G401 (cell line): ENCODE measurements around the gene CADPS2. TPM values are rescaled to one million over a fixed set of nuclear protein-coding genes. Genes with fewer than 3 reads are reported as not detected.
A peak's percentile ranks its signal among the peaks of the same experiment; 100 is the strongest.

Source experiments
- DNase-seq: peaks from one replicate; pipeline ENCODE4 v3.0.0-alpha.2; 2015; ENCODE audit warnings: low spot score
- in situ Hi-C: cut with HindIII; loops from 2 replicates; pipeline ENCODE4 v1.10.0; 2016; ENCODE audit warnings: low sequenced_read_pairs, mixed read lengths
- total RNA-seq: library from RNA; depleted of rRNA; stranded (reverse); fragments of >200 nt; shearing (Covaris generic); gene quantifications from 2 replicates; pipeline ENCODE4 v1.2.3, GENCODE V29; 2014

The CADPS2 gene
- total RNA-seq, 1 experiment from 2014 or later: 0.31 TPM

DNA sequence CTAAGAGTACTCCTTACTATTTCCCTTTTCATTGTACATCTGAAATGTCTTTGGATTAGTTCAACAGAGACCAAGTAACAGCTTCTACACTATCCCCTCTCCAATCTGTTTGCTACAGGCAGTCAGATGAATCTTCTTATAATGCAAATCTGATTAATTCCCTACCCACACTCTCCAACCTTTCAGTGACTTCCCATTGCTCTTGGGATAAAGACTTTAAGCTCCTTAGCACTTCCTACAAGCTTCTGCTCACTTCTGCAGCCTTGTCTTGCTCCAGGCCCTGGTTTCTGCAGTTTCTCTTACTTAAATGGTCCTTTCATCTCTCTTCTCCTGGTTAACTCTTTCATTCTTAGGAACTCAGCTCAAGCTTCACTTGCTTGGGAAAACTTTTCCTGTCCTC lies 516.5 kb downstream of the CADPS2 start:
- in situ Hi-C loops: no loop called here
- DNase-seq: no peak

GRCh38 chr7:122364761-122365280 lies 521.4 kb downstream of the CADPS2 start:
- DNase-seq: peak; percentile 66
- in situ Hi-C loops: no loop called here

DNA sequence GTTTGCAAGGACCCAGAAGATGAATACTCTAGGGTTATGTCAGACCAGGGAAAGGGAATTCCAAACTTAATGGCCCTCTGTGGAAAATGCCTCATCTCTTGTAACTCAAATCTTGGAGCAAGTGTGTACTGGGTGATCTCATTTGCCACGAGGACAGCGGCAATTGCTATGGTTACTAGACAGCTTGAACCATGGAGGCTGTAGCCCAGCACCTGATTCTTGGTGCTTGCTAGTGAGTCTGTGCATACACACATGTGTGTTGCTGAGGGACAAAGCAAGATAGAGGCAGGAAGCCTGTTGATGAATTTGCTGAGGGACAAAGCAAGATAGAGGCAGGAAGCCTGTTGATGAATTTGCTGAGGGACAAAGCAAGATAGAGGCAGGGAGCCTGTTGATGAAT lies 523.1 kb downstream of the CADPS2 start:
- in situ Hi-C loops: no loop called here
- DNase-seq: no peak

DNA sequence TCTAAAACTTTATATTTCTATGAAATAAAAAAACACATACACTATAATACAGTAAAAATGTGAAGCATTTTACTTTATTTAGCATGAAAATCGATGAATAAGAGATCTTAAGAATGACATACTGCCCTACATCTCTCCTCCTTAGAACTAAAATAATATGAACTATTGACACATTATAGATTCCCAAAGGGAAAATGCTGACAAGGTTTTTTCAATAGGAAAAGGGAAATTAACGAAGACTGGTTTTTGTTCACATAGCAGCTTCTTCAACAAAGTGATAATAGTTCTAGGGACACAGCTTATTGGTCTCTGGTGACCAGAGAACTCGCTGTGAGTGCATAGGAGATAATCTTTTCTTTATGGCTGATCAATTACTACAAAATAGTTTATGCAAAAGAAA lies 523.8 kb downstream of the CADPS2 start:
- in situ Hi-C loops: no loop called here
- no peak for DNase-seq

DNA sequence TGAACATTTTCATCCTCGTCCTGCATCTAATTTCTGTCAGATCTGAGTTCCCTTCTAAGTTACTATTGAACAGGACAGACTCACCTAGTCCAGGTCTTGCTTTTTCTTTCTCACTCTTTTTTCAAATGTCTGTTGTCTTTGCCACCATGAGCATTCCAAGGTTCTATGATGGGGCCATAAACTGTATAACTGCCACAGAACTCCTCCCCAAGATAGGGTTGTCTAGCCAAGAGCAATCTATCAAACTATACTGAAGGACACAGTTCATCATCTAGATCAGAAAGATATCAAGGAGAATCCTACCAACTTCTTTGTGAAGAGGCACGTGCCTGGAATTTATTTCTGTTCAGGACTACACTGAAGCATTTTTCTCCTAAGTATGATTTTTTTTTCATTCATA lies 531.6 kb downstream of the CADPS2 start:
- no peak for DNase-seq
- in situ Hi-C loops: no loop called here

DNA sequence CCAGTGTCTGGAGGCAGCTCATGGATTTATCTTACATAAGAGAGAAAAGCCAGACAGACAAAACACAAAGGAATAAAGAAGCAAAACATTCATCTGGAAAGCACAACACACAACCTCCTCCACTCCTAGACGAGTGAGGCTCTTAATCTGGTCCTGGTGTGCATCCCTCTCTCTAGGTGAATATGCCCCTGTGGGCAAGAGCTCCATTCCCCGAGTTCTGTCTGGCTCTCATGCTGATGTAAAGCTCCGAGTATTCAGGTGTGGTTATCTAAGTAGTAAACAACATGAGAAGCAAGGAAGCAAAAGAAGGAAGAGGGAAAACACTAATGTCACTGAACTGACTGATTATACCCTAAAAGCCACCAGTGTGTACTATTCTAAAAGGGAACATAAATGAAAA lies 533.8 kb downstream of the CADPS2 start:
- no peak for DNase-seq
- in situ Hi-C loops: no loop called here

DNA sequence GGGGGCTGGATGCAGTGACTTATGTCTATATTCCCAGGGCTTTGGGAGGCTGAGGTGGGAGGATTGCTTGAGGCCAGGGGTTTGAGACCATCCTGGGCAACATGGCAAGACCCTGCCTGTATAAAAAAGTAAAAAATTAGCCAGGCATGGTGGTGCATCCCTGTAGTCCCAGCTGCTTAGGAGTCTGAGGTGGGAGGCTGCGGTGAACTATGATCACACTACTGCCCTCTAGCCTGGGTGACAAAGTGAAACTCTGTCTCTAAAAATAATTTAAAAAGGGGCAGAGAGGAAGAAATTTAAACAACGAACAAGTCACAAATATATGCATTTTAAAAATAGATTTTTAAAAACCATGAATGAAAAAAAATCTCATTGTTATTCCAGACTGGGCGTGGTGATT lies 535.6 kb downstream of the CADPS2 start:
- in situ Hi-C loops: no loop called here

DNA sequence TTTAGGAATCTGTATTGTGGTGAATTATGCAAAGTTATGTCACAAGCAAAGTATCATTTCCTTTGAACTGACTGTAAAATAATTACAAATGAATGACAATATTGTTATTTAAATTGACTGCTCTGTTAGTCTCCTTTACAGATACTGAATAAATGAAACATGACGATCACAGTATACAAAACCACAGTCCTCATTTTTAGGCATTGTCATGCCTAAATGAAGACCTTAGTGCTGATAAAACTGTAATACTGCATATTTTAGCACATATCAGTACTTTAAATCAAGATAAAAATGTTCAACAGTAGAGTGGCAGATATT lies 542.0 kb downstream of the CADPS2 start:
- in situ Hi-C loops: no loop called here
- no peak for DNase-seq

More for the DNA sequence above, 535.6 kb downstream of the CADPS2 start:
- no peak for DNase-seq

GRCh38 chr7:122343601-122344302 lies 542.5 kb downstream of the CADPS2 start:
- in situ Hi-C loops: no loop called here
- DNase-seq: no peak

DNA sequence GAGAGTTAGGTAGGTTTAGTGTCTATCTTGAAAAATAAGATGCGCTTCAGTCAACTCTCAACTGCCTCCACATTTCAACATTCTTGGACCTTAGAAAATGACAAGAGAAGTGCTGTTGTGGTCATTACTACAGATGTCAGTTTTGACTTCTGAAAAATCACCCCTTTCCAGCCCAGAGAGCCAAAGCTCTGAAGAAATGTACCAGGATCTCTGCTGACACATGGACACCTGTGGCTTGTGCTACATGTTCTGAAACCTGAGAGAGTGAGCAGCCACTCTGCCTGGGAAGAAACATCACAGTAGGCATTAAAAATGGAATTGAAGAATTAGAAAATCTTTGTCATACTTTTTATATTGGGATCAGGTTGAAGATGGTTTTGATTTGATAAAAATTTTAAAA lies 545.8 kb downstream of the CADPS2 start:
- no peak for DNase-seq
- in situ Hi-C loops: no loop called here

- in situ Hi-C loops: no loop called here
- no peak for DNase-seq
Measured at GRCh38 chr7:122339145-122339904, 546.9 kb downstream of the CADPS2 start.

DNA sequence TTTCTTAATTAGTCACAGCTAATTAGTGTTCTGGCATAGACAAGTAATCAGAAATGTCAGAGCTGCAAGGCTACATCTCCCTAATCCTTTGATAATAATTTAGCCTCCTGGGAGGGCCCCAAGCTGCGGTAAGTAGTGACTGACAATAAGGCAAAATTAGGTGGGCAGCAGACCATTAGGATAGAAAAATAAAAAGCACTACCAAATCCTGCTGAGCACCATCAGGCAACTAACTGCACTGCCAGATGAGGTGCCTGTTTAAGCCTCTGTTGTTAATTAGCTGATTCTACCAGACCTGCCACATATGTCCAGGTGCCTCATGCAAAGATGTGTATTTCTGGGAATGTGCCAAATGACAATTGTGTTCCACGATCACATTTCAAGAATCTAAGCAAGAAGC lies 549.2 kb downstream of the CADPS2 start:
- peak; percentile 59 for DNase-seq
- in situ Hi-C loops: no loop called here

GRCh38 chr7:122329145-122329802 lies 557.0 kb downstream of the CADPS2 start:
- no peak for DNase-seq
- in situ Hi-C loops: no loop called here

- DNase-seq: no peak
- in situ Hi-C loops: no loop called here
Measured at GRCh38 chr7:122327969-122328368, 558.3 kb downstream of the CADPS2 start.

DNA sequence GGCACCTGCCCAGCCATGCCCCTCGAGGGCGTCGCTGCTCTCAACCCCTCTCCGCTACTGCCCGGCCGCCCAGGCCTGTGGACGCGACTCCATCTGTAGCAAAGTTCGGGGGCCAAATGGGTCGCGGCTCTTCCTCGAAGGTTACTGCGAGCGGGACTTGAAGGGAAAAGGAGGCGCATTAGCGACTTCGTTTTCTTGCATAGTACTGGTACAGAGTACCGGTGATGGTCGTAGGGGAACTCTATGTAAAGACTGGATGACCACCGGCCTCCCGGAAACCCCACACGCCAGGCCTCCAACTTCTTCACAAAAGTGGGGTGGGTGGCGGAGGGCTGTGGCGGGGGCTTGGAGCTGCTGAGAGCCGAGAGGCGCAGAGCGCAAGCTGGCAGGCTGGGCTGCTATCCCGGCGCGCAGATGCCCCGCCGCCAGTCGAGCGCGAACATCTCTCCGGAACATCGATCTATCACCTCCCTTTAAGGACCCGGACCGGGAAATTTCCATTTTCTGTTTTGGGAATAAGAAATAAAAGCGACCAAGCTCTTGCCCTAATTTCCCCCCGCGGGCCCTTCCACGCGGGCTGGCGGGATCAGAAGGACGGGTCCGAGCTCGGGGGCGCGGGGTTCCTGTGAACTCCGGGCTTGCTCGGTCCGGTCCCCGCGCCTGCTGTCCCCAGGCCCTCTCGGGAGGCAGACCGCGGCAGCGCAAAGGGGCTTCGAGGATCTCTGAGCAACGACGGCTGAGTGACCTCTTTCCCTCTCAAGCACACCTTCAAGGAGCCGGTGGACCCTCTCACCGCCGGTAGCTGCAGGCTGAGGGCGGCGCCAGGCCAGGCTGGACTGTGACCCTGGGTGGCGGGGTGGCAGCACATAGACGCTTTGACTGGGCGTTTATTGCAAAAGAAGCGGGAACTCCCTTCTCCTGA lies 569.5 kb downstream of the CADPS2 start:
- peak; percentile 36 for DNase-seq
- in situ Hi-C loops: no loop called here

GRCh38 chr7:122315507-122316466 lies 570.5 kb downstream of the CADPS2 start:
- in situ Hi-C loops: no loop called here
- no peak for DNase-seq

DNA sequence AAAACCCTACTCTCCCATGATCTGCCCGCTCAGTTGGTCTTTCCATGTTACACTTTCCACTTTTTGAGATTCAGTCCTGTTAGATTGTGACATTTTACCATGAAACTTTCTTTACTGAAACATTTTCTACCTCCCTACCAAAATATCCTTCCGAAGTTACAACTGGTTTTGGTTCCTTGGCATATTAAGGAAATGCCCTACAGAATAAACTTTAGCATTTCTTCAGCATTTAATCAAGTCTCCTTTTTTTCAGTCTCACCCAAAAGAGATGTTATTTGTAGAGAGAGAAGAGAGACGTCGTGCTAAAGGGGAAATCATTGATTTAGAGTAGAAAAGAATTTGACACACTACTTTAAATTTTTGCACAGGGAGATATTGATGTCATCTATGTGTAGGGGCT lies 572.0 kb downstream of the CADPS2 start:
- no peak for DNase-seq
- in situ Hi-C loops: no loop called here

DNA sequence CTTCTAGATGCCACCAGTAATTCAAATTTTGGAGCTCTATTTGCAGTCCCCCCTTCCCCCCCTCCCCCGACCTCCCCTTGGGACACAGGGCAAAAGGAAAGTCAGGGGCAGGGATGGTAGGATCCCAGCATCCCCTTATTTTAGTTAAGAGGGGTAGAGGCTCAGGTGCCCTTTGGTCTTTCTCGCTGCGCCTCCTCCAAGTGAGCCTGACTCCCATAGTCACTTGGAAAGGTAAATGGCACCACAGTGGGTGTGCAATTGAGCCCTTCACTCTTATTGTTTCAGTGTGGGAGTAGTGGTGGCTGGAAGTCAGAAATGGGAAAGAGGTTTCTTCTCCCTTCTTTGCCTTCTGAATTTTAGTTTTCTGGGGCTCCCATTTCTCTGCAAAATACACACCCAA lies 573.5 kb downstream of the CADPS2 start:
- no peak for DNase-seq
- in situ Hi-C loops: no loop called here
